Osteocyte (in vitro differentiated cells): ENCODE results near the gene MRPL17. TPM values are rescaled to one million over a fixed set of nuclear protein-coding genes. Genes with fewer than 3 reads are reported as not detected.

Experiments used
- DNase-seq: peaks from one replicate; pipeline ENCODE4 v3.0.0; 2021; ENCODE audit warnings: mixed read lengths; ENCODE audit not compliant: unreplicated experiment; ENCODE audit errors: extremely low spot score
- H3K27ac Mint-ChIP-seq: one replicate; pipeline ENCODE4 v1.8.0; 2021; ENCODE audit warnings: mild to moderate bottlenecking, mixed read lengths; ENCODE audit not compliant: unreplicated experiment
- H3K27me3 Mint-ChIP-seq: one replicate; pipeline ENCODE4 v1.8.0; 2021; ENCODE audit warnings: mixed read lengths; ENCODE audit not compliant: unreplicated experiment
- H3K36me3 Mint-ChIP-seq: one replicate; pipeline ENCODE4 v1.8.0; 2021; ENCODE audit warnings: mixed read lengths; ENCODE audit not compliant: unreplicated experiment
- H3K4me1 Mint-ChIP-seq: one replicate; pipeline ENCODE4 v1.8.0; 2021; ENCODE audit warnings: mixed read lengths; ENCODE audit not compliant: unreplicated experiment
- H3K4me3 Mint-ChIP-seq: one replicate; pipeline ENCODE4 v1.8.0; 2021; ENCODE audit warnings: mild to moderate bottlenecking, moderate library complexity, mixed read lengths; ENCODE audit not compliant: unreplicated experiment
- H3K9me3 Mint-ChIP-seq: one replicate; pipeline ENCODE4 v1.8.0; 2021; ENCODE audit warnings: mixed read lengths; ENCODE audit not compliant: unreplicated experiment
- total RNA-seq: library from RNA; stranded (reverse); gene quantifications from 2 replicates; pipeline ENCODE4 v1.2.1, GENCODE V29; 2021
- TF ChIP-seq, protein P1 (sequence below): fragments of 200-600 bp; sonication (generic); IDR thresholded peaks from 2 replicates; pipeline ENCODE4 v1.5.0; 2021; ENCODE audit warnings: antibody characterized with exemption, mild to moderate bottlenecking, moderate library complexity

The MRPL17 gene
- total RNA-seq, 1 donor from 2014 or later: 49.8 TPM

DNA sequence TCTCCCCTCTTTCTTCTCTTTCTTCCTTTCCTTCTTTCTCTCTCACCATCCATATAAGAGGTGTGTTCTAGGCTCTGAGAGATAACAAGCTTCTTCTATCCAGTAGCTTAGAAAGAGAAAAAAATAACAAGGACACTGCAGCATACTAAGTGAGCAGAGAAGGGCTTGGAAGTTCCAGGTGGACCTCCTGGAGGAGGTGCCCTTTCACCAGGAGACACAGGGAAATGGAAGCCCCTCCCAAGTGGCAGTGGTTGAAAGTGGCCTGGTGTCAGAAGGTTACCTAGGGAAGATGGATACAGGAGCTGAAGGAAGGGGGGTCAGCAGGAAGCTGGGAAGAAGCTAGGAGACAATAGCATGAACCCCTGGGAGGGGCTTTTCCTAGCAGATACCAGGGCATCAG is 33.0 kb downstream of the MRPL17 start:
- no peaks in the 10 kb centered on the region for H3K9me3 Mint-ChIP-seq
- peaks cover under 1% of the 10 kb centered on the region for H3K36me3 Mint-ChIP-seq
- no peak for DNase-seq
- H3K27ac Mint-ChIP-seq: no peak overlapping the region
- no peak overlapping the region for H3K4me3 Mint-ChIP-seq
- H3K4me1 Mint-ChIP-seq: no peaks in the 10 kb centered on the region
- no peaks in the 10 kb centered on the region for H3K27me3 Mint-ChIP-seq
- TF ChIP-seq, protein P1, sequence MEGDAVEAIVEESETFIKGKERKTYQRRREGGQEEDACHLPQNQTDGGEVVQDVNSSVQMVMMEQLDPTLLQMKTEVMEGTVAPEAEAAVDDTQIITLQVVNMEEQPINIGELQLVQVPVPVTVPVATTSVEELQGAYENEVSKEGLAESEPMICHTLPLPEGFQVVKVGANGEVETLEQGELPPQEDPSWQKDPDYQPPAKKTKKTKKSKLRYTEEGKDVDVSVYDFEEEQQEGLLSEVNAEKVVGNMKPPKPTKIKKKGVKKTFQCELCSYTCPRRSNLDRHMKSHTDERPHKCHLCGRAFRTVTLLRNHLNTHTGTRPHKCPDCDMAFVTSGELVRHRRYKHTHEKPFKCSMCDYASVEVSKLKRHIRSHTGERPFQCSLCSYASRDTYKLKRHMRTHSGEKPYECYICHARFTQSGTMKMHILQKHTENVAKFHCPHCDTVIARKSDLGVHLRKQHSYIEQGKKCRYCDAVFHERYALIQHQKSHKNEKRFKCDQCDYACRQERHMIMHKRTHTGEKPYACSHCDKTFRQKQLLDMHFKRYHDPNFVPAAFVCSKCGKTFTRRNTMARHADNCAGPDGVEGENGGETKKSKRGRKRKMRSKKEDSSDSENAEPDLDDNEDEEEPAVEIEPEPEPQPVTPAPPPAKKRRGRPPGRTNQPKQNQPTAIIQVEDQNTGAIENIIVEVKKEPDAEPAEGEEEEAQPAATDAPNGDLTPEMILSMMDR: no peak

DNA sequence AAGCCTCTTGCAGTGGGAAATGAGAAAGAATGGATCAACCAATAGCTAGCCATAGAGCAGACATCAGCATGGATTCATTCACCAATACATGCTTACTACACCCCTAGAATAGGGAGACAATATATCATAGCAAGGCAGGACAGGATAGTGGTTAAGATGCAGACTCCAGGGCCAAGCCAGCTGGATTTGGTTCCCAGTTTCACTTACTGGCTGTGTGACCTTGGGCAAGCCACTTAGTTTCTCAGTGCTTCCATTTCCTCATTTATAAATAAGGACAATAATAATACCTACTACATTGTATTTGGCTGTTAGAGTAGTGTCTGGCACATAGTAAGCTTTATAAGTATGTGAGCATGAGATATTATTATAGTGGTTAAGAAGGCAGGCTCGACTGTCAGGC is 34.6 kb downstream of the MRPL17 start:
- Mint-ChIP-seq H3K36me3 (peaks cover 5% of the 10 kb centered on the region), H3K27ac (no peak overlapping the region), H3K27me3 (no peaks in the 10 kb centered on the region), H3K4me1 (no peaks in the 10 kb centered on the region), H3K9me3 (no peaks in the 10 kb centered on the region), H3K4me3 (no peak overlapping the region)
- TF ChIP-seq, protein P1: no peak
- peak; percentile 2 for DNase-seq

GRCh38 chr11:6647836-6648235 is 35.3 kb downstream of the MRPL17 start:
- no peak for DNase-seq
- Mint-ChIP-seq H3K4me1 (no peaks in the 10 kb centered on the region), H3K27ac (no peak overlapping the region), H3K27me3 (no peaks in the 10 kb centered on the region), H3K4me3 (no peak overlapping the region), H3K9me3 (no peaks in the 10 kb centered on the region), H3K36me3 (peaks cover 5% of the 10 kb centered on the region)
- TF ChIP-seq, protein P1: no peak

DNA sequence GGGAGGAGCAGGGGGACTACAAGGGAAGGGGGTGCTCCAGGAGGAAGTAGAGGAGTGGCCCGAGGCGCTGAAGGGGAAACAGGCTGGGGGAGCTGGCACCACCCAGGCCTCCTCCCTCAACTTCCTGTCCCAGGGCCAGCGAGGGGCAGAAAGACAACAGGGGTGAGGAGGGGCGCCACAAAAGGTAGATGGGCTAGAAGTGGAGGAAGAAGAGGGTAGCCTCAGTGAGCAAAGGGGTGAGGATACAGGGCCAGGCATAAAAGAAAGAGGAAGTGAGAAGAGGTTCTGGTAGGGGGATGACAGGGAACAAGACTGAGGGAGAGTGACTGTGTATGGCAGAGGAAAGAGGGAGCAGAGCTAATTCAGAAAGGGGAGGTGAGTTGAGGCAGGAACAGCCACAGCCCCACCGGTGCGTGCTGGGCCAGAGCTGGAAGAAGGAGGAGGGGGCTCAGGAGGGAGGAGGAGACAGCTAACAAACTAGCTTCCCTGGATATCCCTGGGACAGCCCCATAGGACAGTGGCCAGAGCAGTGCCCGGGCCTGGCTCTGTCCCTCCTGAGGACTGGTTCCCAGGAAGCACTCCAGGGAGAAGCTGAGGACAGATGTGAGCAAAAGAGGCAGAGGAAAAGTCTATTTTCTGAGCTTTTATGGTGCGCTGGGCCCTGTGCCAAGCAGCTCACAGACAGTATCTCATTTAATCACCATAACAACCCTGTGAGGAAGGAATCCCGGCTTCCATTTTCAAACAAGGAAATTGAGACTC is 36.0 kb downstream of the MRPL17 start:
- TF ChIP-seq, protein P1: no peak
- H3K9me3 Mint-ChIP-seq: no peaks in the 10 kb centered on the region
- no peaks in the 10 kb centered on the region for H3K27me3 Mint-ChIP-seq
- H3K27ac Mint-ChIP-seq: no peak overlapping the region
- H3K4me1 Mint-ChIP-seq: no peaks in the 10 kb centered on the region
- peaks cover 5% of the 10 kb centered on the region for H3K36me3 Mint-ChIP-seq
- peak; percentile 76 for DNase-seq
- no peak overlapping the region for H3K4me3 Mint-ChIP-seq

DNA sequence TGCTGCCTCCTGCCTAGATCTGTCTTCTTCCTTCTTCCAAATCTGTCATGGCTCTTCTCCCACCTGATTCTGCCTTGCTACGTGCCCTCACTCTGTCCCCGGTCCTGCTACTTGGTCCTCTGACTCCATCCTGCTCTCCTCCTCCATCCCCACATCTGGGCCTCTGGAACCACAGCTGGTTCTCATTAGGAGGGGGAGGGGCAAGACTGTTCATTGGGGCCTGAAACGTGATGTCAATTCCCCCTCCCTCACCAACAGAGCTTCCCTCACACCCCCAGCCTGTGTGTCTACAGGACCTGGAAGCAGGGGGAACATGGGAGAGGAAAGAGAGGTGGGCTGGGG is 36.6 kb downstream of the MRPL17 start:
- no peaks in the 10 kb centered on the region for H3K27me3 Mint-ChIP-seq
- no peaks in the 10 kb centered on the region for H3K4me1 Mint-ChIP-seq
- no peaks in the 10 kb centered on the region for H3K9me3 Mint-ChIP-seq
- H3K27ac Mint-ChIP-seq: no peak overlapping the region
- peak; percentile 82 for DNase-seq
- peaks cover 5% of the 10 kb centered on the region for H3K36me3 Mint-ChIP-seq
- no peak overlapping the region for H3K4me3 Mint-ChIP-seq
- TF ChIP-seq, protein P1: no peak
